IMR-90 (cell line): ENCODE results near the gene GYS1. TPM values are rescaled to one million over a fixed set of nuclear protein-coding genes. Genes with fewer than 3 reads are reported as not detected.

ENCODE experiments used
- ATAC-seq: fragments of 200-7000 bp; cut with Tn5 transposase; 2 replicates; pipeline ENCODE4 v1.9.1; 2020; ENCODE audit warnings: low read depth, mild to moderate bottlenecking, moderate library complexity
- BruUV-seq: library from RNA; stranded (reverse); fragments of 400-500 nt; replicated peaks from 2 replicates; lab custom pipeline; 2021; lab: Mats Ljungman, UMichigan
- CTCF ChIA-PET: fragments of 300-600 bp; formaldehyde crosslinking; extraction: SDS; loops from one replicate; lab custom pipeline; 2021; ENCODE audit warnings: antibody characterized with exemption; lab: Yijun Ruan, JAX
- POLR2A ChIA-PET: fragments of 300-600 bp; sonication (Branson Sonifier 250); formaldehyde crosslinking; loops from one replicate; lab custom pipeline; 2022; ENCODE audit warnings: antibody characterized with exemption; ENCODE audit not compliant: unreplicated experiment; lab: Charles Lee
- DNase-seq: peaks from one replicate; pipeline ENCODE4 v3.0.0; 2013
- H2AFZ ChIP-seq: replicated peaks from 2 replicates; pipeline ENCODE3; 2013; ENCODE audit warnings: low read length, mild to moderate bottlenecking; ENCODE audit not compliant: poor library complexity
- H2AK5ac ChIP-seq: 2 replicates; pipeline ENCODE4 v1.6.1; 2013; ENCODE audit warnings: low read depth, low read length, inconsistent platforms
- H2AK9ac ChIP-seq: replicated peaks from 2 replicates; pipeline ENCODE3; 2013; ENCODE audit warnings: mild to moderate bottlenecking, low read depth, low read length, moderate library complexity; ENCODE audit not compliant: poor library complexity
- H2BK120ac ChIP-seq: 2 replicates; pipeline ENCODE4 v1.6.1; 2013; ENCODE audit warnings: low read depth, low read length, inconsistent platforms
- H2BK15ac ChIP-seq: 3 replicates; pipeline ENCODE4 v1.6.1; 2013; ENCODE audit warnings: low read depth, low read length, inconsistent platforms
- H2BK20ac ChIP-seq: 2 replicates; pipeline ENCODE4 v1.6.1; 2013; ENCODE audit warnings: low read depth, mild to moderate bottlenecking, inconsistent platforms, low read length, moderate library complexity
- H2BK5ac ChIP-seq: 2 replicates; pipeline ENCODE4 v1.6.1; 2013; ENCODE audit warnings: mild to moderate bottlenecking, low read depth, low read length, inconsistent platforms; ENCODE audit not compliant: poor library complexity, severe bottlenecking
- H3K14ac ChIP-seq: replicated peaks from 2 replicates; pipeline ENCODE4 v1.6.1; 2013; ENCODE audit warnings: low read depth, low read length, inconsistent platforms
- H3K18ac ChIP-seq: 2 replicates; pipeline ENCODE4 v1.6.1; 2013; ENCODE audit warnings: low read depth, low read length, control low read depth
- H3K23ac ChIP-seq: 2 replicates; pipeline ENCODE4 v1.6.1; 2013; ENCODE audit warnings: low read depth, low read length, inconsistent platforms
- H3K27ac ChIP-seq: 2 replicates; pipeline ENCODE4 v1.5.1; 2013; ENCODE audit warnings: mild to moderate bottlenecking, control low read depth, low read length; ENCODE audit not compliant: insufficient read depth
- H3K27me3 ChIP-seq: 2 replicates; pipeline ENCODE4 v1.6.1; 2013; ENCODE audit warnings: low read length; ENCODE audit not compliant: control insufficient read depth, insufficient read depth
- H3K36me3 ChIP-seq: 2 replicates; pipeline ENCODE4 v1.6.1; 2013; ENCODE audit warnings: low read length, mixed read lengths; ENCODE audit not compliant: control insufficient read depth, insufficient read depth
- H3K4ac ChIP-seq: 2 replicates; pipeline ENCODE4 v1.6.1; 2013; ENCODE audit warnings: low read depth, low read length, inconsistent platforms
- H3K4me1 ChIP-seq: 2 replicates; pipeline ENCODE4 v1.6.1; 2013; ENCODE audit warnings: low read length, mixed read lengths; ENCODE audit not compliant: control insufficient read depth, insufficient read depth
- H3K4me2 ChIP-seq: 2 replicates; pipeline ENCODE4 v1.6.1; 2013; ENCODE audit warnings: low read depth, mild to moderate bottlenecking, control low read depth, low read length, moderate library complexity
- H3K4me3 ChIP-seq: 2 replicates; pipeline ENCODE4 v1.5.1; 2013; ENCODE audit warnings: low read depth, mild to moderate bottlenecking, control low read depth, low read length, moderate library complexity; ENCODE audit not compliant: insufficient read depth
- H3K56ac ChIP-seq: 2 replicates; pipeline ENCODE4 v1.6.1; 2013; ENCODE audit warnings: low read length, inconsistent platforms; ENCODE audit not compliant: insufficient read depth; ENCODE audit errors: extremely low read depth
- H3K79me1 ChIP-seq, 2 experiments: 2 replicates each; pipeline ENCODE4 v1.6.1; 2013; ENCODE audit warnings: low read length in 2 of 2, inconsistent platforms in 1 of 2, low read depth in 1 of 2
- H3K9ac ChIP-seq: 2 replicates; pipeline ENCODE4 v1.6.1; 2013; ENCODE audit warnings: low read depth, low read length, control low read depth
- H3K9me1 ChIP-seq: 2 replicates; pipeline ENCODE4 v1.6.1; 2013; ENCODE audit warnings: low read length, inconsistent platforms; ENCODE audit not compliant: insufficient read depth
- H3K9me3 ChIP-seq: 2 replicates; pipeline ENCODE4 v1.6.1; 2013; ENCODE audit warnings: low read length; ENCODE audit not compliant: control insufficient read depth, insufficient read depth
- H4K20me1 ChIP-seq: 2 replicates; pipeline ENCODE4 v1.6.1; 2013; ENCODE audit warnings: low read length, inconsistent platforms; ENCODE audit not compliant: insufficient read depth
- H4K5ac ChIP-seq: 2 replicates; pipeline ENCODE4 v1.6.1; 2013; ENCODE audit warnings: mild to moderate bottlenecking, low read depth, low read length, control low read depth
- H4K8ac ChIP-seq, 2 experiments: 2 replicates each; pipeline ENCODE4 v1.6.1; 2013; ENCODE audit warnings: low read depth in 2 of 2, low read length in 2 of 2, control low read depth in 1 of 2, inconsistent platforms in 1 of 2
- H4K91ac ChIP-seq: 2 replicates; pipeline ENCODE4 v1.6.1; 2013; ENCODE audit warnings: low read depth, low read length, inconsistent platforms; ENCODE audit not compliant: insufficient read depth
- CEBPB ChIP-seq: IDR thresholded peaks from 2 replicates; pipeline ENCODE4 v1.6.1; 2012; ENCODE audit warnings: low read depth, low read length, improper control_type of control experiment
- ELK1 ChIP-seq: fragments of 150-350 bp; IDR thresholded peaks from 2 replicates; pipeline ENCODE4 v1.6.1; 2016; ENCODE audit warnings: low read depth, mild to moderate bottlenecking, low read length, moderate library complexity, borderline replicate concordance
- SMC3 ChIP-seq: fragments of 150-350 bp; IDR thresholded peaks from 2 replicates; pipeline ENCODE4 v1.6.1; 2016; ENCODE audit warnings: low read depth, mild to moderate bottlenecking, antibody characterized with exemption, low read length, moderate library complexity
- WGBS, 2 experiments: methylation state at CpG; one replicate each; pipeline versions ENCODE4 v1.1.5 to v1.1.7; 2013; ENCODE audit warnings: missing lambda C conversion rate in 2 of 2; ENCODE audit not compliant: insufficient read length in 1 of 2; ENCODE audit errors: extremely low coverage in 2 of 2; 5-methylcytosine and 5-hydroxymethylcytosine counted together
- dilution Hi-C: fragments of 300-500 bp; cut with HindIII; formaldehyde crosslinking; loops from one replicate; pipeline ENCODE4 v1.14.3; 2018; ENCODE audit warnings: low sequenced_read_pairs; ENCODE audit not compliant: unreplicated experiment
- in situ Hi-C: fragments of 300-500 bp; cut with MboI; formaldehyde crosslinking; loops from 3 replicates; pipeline ENCODE4 v1.14.3; 2019; ENCODE audit warnings: low sequenced_read_pairs, inconsistent platforms, mixed read lengths
- intact Hi-C: fragments of 100-400 bp; cut with micrococcal nuclease; formaldehyde crosslinking; loops from 2 replicates; pipeline ENCODE4 v1.10.0; 2022
- polyA plus RNA-seq, 3 experiments: library from polyadenylated mRNA; depleted of rRNA; stranded (reverse); fragments of >200 nt; gene quantifications; 2 replicates each; pipeline ENCODE4 v1.2.3, GENCODE V29; 2012; ENCODE audit warnings: low replicate concordance in 1 of 3
- total RNA-seq: library from RNA; depleted of rRNA; stranded (reverse); fragments of >200 nt; gene quantifications from 2 replicates; pipeline ENCODE4 v1.2.3, GENCODE V29; 2012
- TF ChIP-seq, protein P1 (sequence below): fragments of 150-350 bp; IDR thresholded peaks from 2 replicates; pipeline ENCODE4 v1.6.1; 2017; ENCODE audit warnings: mild to moderate bottlenecking, antibody characterized with exemption, low read length, low read depth

The GYS1 gene
- total and polyA plus RNA-seq, 2 of the 4 experiments (the other 2 are of a cell fraction), result 38.7 to 72.2 TPM

- DNase-seq (no peak), ATAC-seq (no peak)
- Histone ChIP-seq H4K20me1 (no peaks in the 10 kb centered on the region), H2BK120ac (no peak overlapping the region), H3K23ac (no peak overlapping the region), H2BK5ac (no peak overlapping the region), H3K4me2 (no peak overlapping the region), H3K4me1 (no peaks in the 10 kb centered on the region), H3K27me3 (no peaks in the 10 kb centered on the region), H3K18ac (no peak overlapping the region), H3K4me3 (no peak overlapping the region), H3K36me3 (no peaks in the 10 kb centered on the region), H2AK9ac (no peak overlapping the region), H4K91ac (no peak overlapping the region), H3K9me3 (peaks cover 12% of the 10 kb centered on the region; the same call in 1 of the 2 replicates), H3K79me1 (no peaks in the 10 kb centered on the region), H4K8ac (no peak overlapping the region), H2AFZ (no peak overlapping the region), H3K9me1 (no peaks in the 10 kb centered on the region), H3K14ac (no peak overlapping the region), H2BK20ac (no peak overlapping the region), H3K4ac (no peak overlapping the region), H2BK15ac (no peak overlapping the region), H3K27ac (no peak overlapping the region), H4K5ac (no peak overlapping the region), H2AK5ac (no peak overlapping the region), H3K9ac (no peak overlapping the region), H3K56ac (no peak overlapping the region)
- dilution Hi-C loops, result no loop called here
- 0 out of 2 replicates have a peak, but pooled peaks have one; percentile 21 for TF ChIP-seq CEBPB
- TF ChIP-seq ELK1, result no peak
- TF ChIP-seq, protein P1, sequence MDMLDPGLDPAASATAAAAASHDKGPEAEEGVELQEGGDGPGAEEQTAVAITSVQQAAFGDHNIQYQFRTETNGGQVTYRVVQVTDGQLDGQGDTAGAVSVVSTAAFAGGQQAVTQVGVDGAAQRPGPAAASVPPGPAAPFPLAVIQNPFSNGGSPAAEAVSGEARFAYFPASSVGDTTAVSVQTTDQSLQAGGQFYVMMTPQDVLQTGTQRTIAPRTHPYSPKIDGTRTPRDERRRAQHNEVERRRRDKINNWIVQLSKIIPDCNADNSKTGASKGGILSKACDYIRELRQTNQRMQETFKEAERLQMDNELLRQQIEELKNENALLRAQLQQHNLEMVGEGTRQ, result no peak
- TF ChIP-seq SMC3, result no peak
- CTCF ChIA-PET, result no interaction called here
- POLR2A ChIA-PET, result no interaction called here
- in situ Hi-C loops, result no loop called here
- intact Hi-C loops, result no loop called here
- WGBS, 2 experiments, result no CpG with 5 or more reads among the region's 5 CpGs
- BruUV-seq, result no TSS peak
These were observed 47.7 kb downstream of the GYS1 start for GRCh38 chr19:48945415-48945814.
